GM12891 (cell line): ENCODE data around the gene WDFY2.

Experiments used
- PAX5 ChIP-seq: IDR thresholded peaks from 2 replicates; pipeline ENCODE4 v1.6.1; 2011; ENCODE audit warnings: low read length, moderate library complexity, mild to moderate bottlenecking; ENCODE audit not compliant: insufficient read depth, severe bottlenecking
- POLR2A ChIP-seq: IDR thresholded peaks from 2 replicates; pipeline ENCODE4 v1.6.1; 2011; ENCODE audit warnings: low read depth, low read length, control low read depth
- POLR2AphosphoS5 ChIP-seq: IDR thresholded peaks from 2 replicates; pipeline ENCODE4 v1.6.1; 2011; ENCODE audit warnings: low read depth, low read length, control low read depth
- POU2F2 ChIP-seq: IDR thresholded peaks from 2 replicates; pipeline ENCODE4 v1.6.1; 2011; ENCODE audit warnings: low read depth, mild to moderate bottlenecking, control low read depth, low read length, moderate library complexity
- SPI1 ChIP-seq: IDR thresholded peaks from 2 replicates; pipeline ENCODE4 v1.6.1; 2011; ENCODE audit warnings: low read depth, low read length, control low read depth
- TAF1 ChIP-seq: IDR thresholded peaks from 2 replicates; pipeline ENCODE4 v1.6.1; 2011; ENCODE audit warnings: low read depth, low read length, control low read depth

- no peak for TF ChIP-seq POLR2A
- TF ChIP-seq POLR2AphosphoS5: no peak
- no peak for TF ChIP-seq TAF1
- peak; percentile 72 for TF ChIP-seq SPI1
- no peak for TF ChIP-seq PAX5
- TF ChIP-seq POU2F2: peak; percentile 87; the same call in 1 of the 2 replicates
Observed at GRCh38 chr13:51549050-51549449, 35.2 kb upstream of the WDFY2 start.
